Panc1 (cell line): ENCODE results near the gene SRCIN1. TPM values are rescaled to one million over a fixed set of nuclear protein-coding genes. Genes with fewer than 3 reads are reported as not detected.
"Not testable (repeated sequence)": the region's sequence is repeated elsewhere in the genome, so short reads cannot be mapped to it uniquely, and the experiment has no call there.

Experiments
- ATAC-seq: fragments of 200-7000 bp; cut with Tn5 transposase; 2 replicates; pipeline ENCODE4 v1.9.1; 2020; ENCODE audit warnings: mild to moderate bottlenecking, moderate library complexity
- BruUV-seq: library from RNA; stranded (reverse); fragments of 400-500 nt; replicated peaks from 2 replicates; lab custom pipeline; 2021; lab: Mats Ljungman, UMichigan
- CTCF ChIA-PET: fragments of 300-600 bp; sonication (Branson Sonifier 250); formaldehyde crosslinking; loops from one replicate; lab custom pipeline; 2022; ENCODE audit warnings: antibody characterized with exemption; lab: Charles Lee
- POLR2A ChIA-PET: fragments of 300-600 bp; sonication (Branson Sonifier 250); formaldehyde crosslinking; loops from one replicate; lab custom pipeline; 2022; ENCODE audit warnings: antibody characterized with exemption; lab: Charles Lee
- DNase-seq: peaks from one replicate; pipeline ENCODE4 v3.0.0-alpha.2; 2010; ENCODE audit warnings: low read depth, low spot score
- H3K27ac ChIP-seq: 2 replicates; pipeline ENCODE4 v1.5.1; 2011; ENCODE audit warnings: mild to moderate bottlenecking, low read length, inconsistent platforms
- H3K27me3 ChIP-seq: fragments of 200-500 bp; sonication (Bioruptor generic); 2 replicates; pipeline ENCODE4 v1.6.0; 2014; ENCODE audit warnings: low read length, inconsistent platforms; ENCODE audit not compliant: control insufficient read depth, insufficient read depth
- H3K36me3 ChIP-seq: fragments of 200-500 bp; sonication (Bioruptor generic); 2 replicates; pipeline ENCODE4 v1.5.1; 2014; ENCODE audit warnings: inconsistent platforms, mild to moderate bottlenecking, low read length, moderate library complexity; ENCODE audit not compliant: control insufficient read depth, insufficient read depth
- H3K4me1 ChIP-seq: 2 replicates; pipeline ENCODE4 v1.5.1; 2011; ENCODE audit warnings: inconsistent platforms, mild to moderate bottlenecking, low read length, moderate library complexity; ENCODE audit not compliant: control insufficient read depth, insufficient read depth
- H3K4me3 ChIP-seq, 2 experiments: 2 replicates each; pipeline ENCODE4 v1.5.1; 2011 to 2012; ENCODE audit warnings: low read depth in 2 of 2, low read length in 2 of 2, mild to moderate bottlenecking in 2 of 2, inconsistent platforms in 1 of 2, moderate library complexity in 1 of 2
- H3K9me3 ChIP-seq: fragments of 200-500 bp; sonication (Bioruptor generic); 2 replicates; pipeline ENCODE4 v1.5.1; 2014; ENCODE audit warnings: low read depth, mild to moderate bottlenecking, inconsistent platforms, low read length, moderate library complexity; ENCODE audit not compliant: control insufficient read depth, insufficient read depth
- in situ Hi-C: cut with HindIII; loops from 2 replicates; pipeline ENCODE4 v1.10.0; 2016; ENCODE audit warnings: low sequenced_read_pairs, low pct_unique_long_range_greater_than_20kb
- intact Hi-C: fragments of 100-400 bp; cut with micrococcal nuclease; formaldehyde crosslinking; loops from one replicate; pipeline ENCODE4 v1.10.0; 2022; ENCODE audit not compliant: unreplicated experiment
- total RNA-seq: library from RNA; stranded (reverse); gene quantifications from one replicate; pipeline ENCODE4 v1.2.1, GENCODE V29; 2021; ENCODE audit not compliant: unreplicated experiment

The SRCIN1 gene
- total RNA-seq, 1 experiment from 2014 or later: 12.8 TPM

DNA sequence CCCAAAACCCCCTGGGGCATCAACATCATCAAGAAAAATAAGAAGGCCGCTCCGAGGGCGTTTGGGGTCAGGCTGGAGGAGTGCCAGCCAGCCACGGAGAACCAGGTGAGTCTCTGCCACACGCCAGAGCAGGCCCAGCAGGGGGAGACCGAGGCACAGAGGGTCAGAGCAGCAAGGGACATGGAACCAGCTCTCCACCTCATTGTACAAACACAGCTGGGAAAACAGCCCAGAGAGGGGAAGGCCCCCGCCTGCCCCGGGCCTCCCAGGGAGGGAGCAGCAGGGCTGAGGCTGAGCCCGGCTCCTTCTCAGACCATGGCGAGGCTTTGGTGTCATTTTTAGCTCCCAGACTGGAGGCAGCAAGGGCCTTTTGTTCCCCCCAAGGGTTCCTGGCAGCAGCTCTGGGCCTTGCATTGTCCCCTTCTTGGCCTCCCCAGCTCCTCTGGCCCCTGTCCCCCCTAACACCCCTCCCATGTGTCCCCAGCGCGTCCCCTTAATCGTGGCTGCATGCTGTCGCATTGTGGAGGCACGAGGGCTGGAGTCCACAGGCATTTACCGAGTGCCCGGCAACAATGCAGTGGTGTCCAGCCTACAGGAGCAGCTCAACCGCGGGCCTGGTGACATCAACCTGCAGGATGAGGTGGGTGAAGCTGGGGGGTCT is 123.6 kb downstream of the SRCIN1 start:
- intact Hi-C loops: loop anchor here (10.0 kb wide), 1 partner anchor 57 kb away; the partner anchor contains the start of gene ARHGAP23

More for the DNA sequence above, 123.6 kb downstream of the SRCIN1 start:
- H3K4me3 ChIP-seq, H3K27ac ChIP-seq, BruUV-seq, DNase-seq, ATAC-seq, POLR2A ChIA-PET, H3K4me1 ChIP-seq, H3K36me3 ChIP-seq, in situ Hi-C loops, H3K27me3 ChIP-seq, CTCF ChIA-PET, H3K9me3 ChIP-seq: not testable (repeated sequence)

Other genes with a start within 250 kb of the SRCIN1 start
- gene ARHGAP23, start 177.5 kb downstream of the SRCIN1 start, total RNA-seq: 33.0 TPM
- gene EPOP, start 69.0 kb upstream of the SRCIN1 start, total RNA-seq: 19.9 TPM
- gene MLLT6, start 99.3 kb upstream of the SRCIN1 start, total RNA-seq: 50.6 TPM
- gene CISD3, start 124.4 kb upstream of the SRCIN1 start, total RNA-seq: 45.0 TPM
- 43.9 TPM for gene PCGF2, start 142.4 kb upstream of the SRCIN1 start, total RNA-seq
- gene PSMB3, start 146.8 kb upstream of the SRCIN1 start, total RNA-seq: 233 TPM
- gene PIP4K2B, start 193.6 kb upstream of the SRCIN1 start, total RNA-seq: 42.3 TPM
- gene CWC25, start 219.4 kb upstream of the SRCIN1 start, total RNA-seq: 13.6 TPM
- 649 TPM for gene RPL23, start 247.8 kb upstream of the SRCIN1 start, total RNA-seq